ENCODE measurements around the gene VAMP2.
A peak's percentile ranks its signal among the peaks of the same experiment; 100 is the strongest.

The VAMP2 gene

GRCh38 chr17:8121407-8121680 lies 41.4 kb downstream of the VAMP2 start:
- no peak for DNase-seq

GRCh38 chr17:8120520-8121406 lies 42.0 kb downstream of the VAMP2 start:
- peak; percentile 90 for DNase-seq

GRCh38 chr17:8119581-8120519 lies 42.9 kb downstream of the VAMP2 start:
- peak; percentile 94 for DNase-seq

GRCh38 chr17:8118769-8119580 lies 43.8 kb downstream of the VAMP2 start:
- DNase-seq = peak; percentile 92

- no peak for DNase-seq
These were observed 44.6 kb downstream of the VAMP2 start, which contains the start of gene ALOXE3 for GRCh38 chr17:8117980-8118768. ALOXE3 (minus strand) TSS chr17:8118514; CDS start chr17:8117990, 524 bp downstream.

DNA sequence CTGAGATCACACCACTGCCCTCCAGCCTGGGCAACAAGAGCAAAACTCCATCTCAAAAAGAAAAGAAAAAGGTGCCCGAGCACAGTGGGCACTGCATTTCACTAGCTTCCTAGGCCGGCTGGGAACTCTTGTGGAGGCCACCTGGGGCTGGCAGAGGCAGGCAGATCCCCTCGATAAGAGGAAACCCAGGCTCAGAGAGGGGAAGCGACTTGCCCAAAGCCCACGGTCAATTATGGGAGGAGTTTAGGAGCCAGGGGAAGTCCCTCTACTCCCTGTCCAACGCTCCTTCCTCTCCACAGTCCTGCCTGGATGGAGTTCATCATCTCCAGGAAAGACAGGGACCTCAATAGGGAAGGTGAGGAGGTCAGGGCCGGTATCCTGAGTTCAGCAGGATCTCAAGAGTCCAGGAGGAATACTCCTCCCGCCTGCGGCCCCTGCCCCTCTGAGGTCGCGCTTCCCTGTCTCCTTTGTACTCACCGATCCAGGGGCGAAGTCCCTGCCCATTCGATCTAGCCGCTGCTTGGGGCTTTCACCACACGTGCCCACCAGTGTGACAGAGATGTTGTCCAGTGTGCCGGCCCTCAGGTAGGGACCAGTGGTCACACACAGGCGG lies 45.3 kb downstream of the VAMP2 start:
- no peak for DNase-seq

- no peak for DNase-seq
These were observed 46.0 kb downstream of the VAMP2 start for GRCh38 chr17:8116776-8117175.

DNA sequence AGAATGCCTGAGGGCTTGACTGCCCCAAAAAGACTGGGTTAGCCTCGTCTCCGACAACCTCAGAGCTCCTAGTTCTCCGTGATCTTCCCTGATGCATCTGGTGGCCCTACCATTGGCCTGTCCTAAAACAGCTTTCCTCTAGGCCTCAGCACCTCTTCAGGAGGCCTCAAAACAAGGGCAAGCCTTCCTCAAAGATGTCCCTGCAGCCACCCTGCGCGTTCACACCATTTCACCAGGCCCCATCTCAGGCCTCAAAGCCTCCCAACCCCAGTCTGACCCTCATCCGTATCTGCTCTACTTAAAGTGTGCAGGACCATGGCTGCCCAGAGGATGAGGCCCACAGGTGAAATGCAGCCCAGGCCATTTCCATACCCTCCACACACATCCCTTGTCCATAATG lies 51.8 kb downstream of the VAMP2 start:
- no peak for DNase-seq

DNA sequence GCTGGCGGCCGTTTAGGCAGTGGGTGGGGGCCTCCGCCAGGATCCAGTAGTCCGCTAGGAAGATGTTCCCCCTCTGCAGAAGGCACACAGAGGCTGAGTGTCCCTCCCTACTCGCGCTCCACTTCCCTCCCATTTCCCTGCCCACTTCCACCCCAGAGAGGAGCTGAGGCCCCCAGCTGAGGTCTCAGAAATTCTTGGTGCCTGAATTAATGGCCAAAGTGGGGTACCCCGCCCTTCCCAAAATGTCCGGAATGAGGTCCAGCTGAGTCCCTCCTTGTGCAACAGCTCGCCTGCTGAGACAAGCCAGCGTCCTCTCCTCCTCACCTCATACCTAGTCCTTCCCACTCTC lies 52.3 kb downstream of the VAMP2 start:
- no peak for DNase-seq

DNA sequence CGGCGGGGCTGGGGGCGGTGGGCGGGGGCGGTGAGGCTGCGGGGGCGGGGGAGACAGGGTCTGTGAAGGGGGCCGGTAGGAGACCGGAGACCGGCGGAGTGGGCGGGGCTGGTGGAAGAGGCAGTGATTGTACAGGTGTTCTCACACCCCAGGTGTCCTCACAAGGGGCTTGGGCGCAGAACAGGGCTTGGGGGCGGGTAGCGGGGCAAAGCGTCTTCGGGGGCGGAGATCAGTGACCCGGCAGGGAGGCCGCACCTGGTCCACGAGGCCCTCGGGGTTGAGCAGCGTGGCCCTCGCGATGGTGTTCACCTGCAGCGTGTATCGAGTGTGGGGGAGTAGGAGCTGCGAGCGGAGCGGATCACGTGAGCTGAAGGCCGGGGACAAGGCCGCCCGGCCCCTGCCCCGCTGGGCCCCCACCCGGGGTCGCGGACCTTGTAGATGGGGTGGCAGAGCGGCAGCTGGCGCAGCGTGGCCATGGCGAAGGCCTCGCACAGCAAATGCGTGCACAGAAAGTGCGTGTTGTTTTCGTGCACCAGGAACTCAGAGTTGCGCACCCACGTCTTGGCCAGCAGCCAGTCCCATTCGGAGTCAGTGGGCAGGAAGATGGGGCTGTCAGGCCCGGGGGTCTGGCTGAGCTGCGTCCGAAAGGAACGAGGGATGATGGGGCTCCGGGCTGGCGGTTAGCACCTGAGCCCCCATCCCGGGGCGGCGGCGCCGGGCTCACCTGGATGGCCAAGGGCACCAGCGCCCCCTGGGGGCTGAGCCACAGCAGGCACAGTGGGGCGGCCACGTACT lies 52.9 kb downstream of the VAMP2 start:
- DNase-seq = peak; percentile 79

Measured in activated CD4-positive, alpha-beta T cell treated with anti-CD3 and anti-CD28 coated beads, Interleukin-10, Interleukin-2, amounts not matched to agents 100 ng/mL and 50 ng/mL, durations not matched to agents 16 hours and 8 hours (primary cell).